GM21717 (cell line): ENCODE results near the gene DNAI2.

Experiments used
- ATAC-seq: cut with Tn5 transposase; IDR thresholded peaks from one replicate; pipeline ENCODE4 v1.9.1; 2021; ENCODE audit warnings: mild to moderate bottlenecking, moderate library complexity; ENCODE audit not compliant: unreplicated experiment

DNAI2 gene

DNA sequence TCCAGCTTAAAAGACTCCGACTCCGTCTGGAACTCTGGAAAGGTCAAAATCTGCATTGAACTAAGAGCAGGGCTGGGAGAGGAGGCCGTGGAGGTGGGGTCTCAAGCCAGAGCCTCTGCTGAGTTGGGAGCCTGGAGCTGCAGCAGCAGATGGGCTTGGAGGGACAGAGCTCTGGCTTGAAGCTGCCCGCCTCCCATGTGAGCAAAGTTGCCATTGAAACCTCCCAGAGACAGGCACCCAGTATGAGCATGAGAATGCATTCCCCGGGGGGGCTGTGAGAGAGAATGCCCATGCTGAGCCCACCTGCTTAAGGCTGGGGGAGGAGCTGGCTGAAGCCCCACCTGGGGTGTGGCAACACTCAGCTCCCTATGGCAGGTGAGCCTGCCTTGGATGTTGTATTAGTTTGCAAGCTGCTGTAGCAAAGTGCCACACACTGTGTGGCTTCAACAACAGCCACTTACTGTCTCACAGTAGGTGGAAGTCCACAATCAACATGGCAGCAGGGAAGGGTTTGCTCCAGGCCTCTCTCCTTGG, 61.6 kb downstream of the DNAI2 start:
- no peak for ATAC-seq

DNA sequence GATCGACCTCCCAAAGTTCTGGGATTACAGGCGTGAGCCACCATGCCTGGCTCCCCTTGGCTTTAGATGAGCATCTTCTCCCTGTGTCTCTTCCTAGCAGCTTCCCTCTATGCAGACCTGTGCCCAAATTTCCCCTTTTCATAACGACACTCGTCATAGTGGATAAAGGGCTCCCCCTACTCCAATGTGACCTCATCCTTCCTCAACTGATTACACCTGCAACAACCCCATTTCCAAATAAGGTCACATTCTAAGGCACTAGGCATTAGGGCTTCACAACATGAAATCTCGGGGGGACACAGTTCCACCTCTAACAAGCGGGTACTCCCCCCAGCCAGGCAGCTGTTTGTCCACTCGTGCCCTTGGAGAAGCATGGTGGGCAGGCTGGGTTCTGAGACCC, 62.3 kb downstream of the DNAI2 start:
- no peak for ATAC-seq

DNA sequence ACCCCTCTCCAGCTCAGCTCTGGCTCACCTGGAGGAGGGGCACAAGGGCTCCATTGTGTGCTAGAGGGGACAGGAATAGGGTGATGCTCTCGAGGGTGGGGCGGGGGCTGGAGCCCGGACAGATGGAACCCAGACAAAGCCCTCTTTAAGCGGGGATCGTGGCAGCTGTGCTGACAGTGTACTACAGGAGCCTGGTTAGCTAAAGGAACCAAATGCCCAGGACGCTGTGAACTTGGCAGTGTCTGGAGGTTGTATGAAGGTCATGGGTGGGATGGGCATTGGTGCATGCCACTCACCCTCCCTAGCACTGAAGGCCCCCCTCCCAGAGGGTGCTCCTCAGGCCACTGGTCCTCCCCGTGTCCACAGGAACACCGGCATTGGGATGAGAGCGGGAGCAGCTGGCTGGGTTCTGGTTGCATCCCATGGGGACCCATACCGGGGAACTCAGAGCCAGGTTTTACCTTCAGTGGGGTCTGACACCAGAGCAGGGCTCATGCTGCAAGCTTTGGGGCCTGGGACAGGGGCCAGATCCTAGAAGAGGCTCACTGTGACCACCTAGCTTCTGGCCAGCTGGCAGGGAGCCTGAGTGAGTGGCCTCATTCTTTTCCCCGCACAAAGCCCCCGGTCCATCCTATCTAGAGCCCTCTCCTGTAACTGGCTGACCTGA, 63.9 kb downstream of the DNAI2 start:
- ATAC-seq: no peak

DNA sequence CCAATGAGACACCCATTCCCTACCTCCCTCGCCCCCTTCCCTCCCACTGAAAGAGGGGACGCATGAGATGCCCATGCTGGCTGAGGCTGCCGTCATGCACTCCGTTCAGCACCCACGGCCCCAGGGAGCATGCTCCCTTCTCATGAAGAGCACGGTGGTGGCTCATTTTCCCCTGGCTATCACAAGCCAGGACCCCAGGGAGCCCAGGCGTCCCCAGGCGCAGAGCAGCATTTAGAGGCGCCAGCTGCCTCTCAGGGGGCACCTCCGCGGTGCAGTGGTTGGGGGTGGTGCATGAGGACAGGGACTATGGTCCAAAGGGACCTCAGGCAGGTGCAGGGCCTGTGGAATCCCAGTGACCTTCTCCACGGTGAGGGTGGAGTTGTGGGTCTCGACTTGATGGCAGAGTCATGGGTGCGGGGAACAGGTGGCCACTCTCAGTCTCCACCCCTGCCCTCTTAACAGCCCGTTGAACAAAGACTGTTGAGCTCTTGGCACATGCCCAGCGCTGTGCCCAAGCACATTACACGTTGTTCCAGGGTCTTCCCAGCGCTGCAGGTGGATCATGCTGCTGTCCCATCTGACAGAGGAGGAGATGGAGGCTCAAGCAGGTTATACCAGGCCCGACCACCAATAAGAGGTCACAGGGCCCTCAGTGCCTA, 65.6 kb downstream of the DNAI2 start:
- ATAC-seq: no peak

DNA sequence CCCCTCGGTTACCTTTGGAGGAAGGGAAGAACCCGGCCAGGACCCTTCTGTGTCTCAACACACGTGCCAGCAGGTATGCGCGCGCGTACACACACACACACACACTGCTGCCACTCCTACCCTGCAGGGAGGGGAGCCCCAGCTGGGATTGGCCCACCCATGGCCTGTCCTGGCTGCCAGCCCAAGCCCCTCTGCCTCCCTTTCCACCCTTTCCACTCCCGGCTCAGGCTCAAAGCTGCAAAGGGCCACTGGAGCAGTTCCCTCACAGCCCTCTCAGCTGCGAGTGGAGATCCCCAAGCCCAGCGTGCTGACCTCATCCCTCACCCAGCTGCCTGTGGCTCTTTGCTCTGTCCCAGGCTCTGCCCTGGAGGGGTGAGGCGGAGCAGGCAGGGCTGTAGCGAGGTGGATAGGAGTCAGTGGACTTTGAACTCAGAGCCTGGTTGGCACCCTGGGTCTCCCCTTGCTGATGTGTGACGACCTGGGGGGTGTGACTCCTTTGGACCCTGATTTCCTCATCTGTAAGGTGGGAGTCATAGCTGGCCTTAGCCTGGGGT, 66.5 kb downstream of the DNAI2 start:
- no peak for ATAC-seq

DNA sequence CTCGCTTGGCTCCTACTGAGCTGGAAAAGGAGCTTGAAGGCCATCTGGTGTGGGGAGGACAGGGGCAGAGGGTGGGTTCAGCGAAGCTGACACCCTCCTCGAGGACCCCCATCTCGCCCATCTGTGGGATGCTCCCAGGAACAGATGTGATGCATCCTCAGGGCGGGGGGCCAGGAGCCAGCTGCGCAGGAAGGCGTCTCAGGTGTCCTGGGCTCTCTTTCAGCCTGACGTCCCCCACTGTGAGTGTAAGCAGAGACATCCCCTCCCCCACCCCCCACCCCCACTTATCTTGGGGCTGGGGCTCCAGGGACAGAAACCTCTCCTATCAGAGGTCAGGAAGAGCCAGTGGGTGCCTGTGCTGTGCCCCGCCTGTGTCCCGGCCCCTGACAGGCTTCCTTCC, 68.2 kb downstream of the DNAI2 start:
- ATAC-seq: no peak

DNA sequence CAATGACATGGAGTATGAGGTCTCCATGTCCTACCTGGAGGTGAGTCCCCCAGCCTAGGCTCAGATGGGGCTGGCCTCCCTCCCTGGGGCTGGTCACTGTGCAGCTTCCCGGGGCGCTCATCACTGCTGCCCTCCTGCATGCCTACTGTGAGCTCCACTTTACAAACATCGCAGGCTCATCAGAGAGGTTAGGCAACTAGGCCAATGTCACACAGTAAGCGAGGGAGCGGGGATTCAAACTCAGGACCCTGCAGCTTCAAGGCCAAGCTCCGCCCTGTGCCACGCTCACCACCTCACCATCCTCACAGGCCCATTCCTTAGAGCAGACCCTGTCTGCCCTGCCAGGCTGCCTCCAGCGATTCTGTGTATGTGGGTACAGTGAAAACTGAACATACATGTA, 69.1 kb downstream of the DNAI2 start:
- ATAC-seq: no peak

DNA sequence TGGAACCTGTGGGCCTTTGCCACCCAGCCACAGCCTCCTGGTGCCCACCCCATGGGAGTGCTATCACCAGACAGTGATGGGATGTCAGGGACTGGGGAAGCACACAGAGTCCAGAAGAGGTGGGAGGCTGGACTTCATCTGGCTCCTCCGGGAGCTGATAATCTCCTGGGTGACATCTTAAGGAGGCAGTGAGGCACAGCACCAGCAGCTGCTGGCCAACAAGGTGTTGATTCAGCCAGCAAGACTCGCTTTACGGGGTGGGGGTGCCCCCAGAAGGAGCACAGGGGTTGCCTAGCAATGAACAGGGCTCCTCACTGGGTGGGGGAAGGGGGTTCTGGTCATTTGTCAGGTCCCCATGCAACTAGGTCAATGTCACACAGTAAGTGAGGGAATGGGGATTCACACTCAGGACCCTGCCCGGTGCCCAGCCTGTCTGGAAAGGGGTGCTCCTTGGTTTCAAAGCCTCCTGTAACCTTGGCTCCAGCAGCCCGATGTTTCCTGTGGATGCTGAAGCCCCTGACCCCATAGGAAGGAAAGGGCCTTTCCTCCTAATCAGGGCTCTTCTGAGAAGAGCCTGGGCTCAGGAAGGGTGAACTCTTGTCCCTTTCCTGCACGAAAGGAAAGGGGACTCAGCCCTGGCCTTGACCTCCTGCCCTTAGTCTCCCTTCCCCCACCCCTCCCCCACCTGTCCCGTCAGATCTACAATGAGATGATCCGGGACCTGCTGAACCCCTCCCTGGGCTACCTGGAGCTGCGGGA, 69.7 kb downstream of the DNAI2 start:
- no peak for ATAC-seq

DNA sequence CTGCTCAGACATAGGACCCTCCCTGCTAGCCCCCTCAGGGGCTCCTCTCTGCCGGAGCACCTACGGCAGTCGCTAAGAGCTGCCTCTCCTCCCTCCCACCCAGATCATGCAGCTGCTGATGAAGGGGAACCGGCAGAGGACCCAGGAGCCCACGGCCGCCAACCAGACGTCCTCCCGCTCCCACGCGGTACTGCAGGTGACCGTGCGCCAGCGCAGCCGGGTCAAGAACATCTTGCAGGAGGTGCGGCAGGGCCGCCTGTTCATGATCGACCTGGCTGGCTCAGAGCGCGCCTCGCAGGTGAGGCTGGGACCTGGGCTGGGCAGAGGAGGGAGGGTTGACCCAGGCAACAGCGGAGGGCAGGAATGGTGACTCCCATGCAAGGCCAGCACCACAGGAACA, 70.6 kb downstream of the DNAI2 start:
- ATAC-seq: no peak

DNA sequence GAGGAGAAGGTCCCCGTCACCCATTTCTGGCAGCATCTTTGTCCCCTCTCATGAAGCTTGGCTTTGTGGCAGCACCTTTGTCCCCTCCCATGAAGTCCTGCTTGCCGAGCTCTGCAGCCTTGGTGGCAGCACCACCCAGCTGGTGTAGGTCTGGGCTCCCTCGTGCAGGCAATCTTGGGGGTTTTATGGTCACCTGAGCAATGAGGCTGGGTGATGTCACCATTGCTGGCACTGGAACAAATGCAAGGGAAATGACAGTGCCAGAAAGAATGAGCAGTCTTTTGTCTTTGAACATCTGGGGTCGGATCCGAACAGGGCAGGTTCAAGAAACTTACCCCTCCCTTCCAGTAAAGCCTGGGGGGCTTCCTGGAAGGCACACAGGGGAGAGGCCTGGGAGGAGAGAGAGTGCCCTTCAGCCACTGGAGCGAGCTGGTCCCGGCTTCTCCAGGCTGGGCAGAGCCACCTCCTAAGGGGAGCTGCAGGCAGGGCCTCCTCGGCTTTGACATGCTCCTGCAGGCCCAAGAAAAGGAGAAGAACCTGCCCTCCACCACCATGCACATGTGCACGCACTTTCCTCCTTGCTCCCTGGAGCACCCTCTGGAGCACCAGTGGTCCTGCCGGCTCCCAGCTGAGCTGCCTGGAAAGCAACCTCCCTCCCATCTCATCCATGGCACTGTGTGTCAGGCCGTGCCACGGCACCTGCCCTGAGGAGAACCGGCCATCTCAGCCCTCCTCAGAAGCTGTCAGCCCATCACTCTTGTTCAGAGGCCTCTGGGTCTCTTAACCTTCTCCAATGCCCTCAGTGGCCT, 71.6 kb downstream of the DNAI2 start:
- no peak for ATAC-seq

DNA sequence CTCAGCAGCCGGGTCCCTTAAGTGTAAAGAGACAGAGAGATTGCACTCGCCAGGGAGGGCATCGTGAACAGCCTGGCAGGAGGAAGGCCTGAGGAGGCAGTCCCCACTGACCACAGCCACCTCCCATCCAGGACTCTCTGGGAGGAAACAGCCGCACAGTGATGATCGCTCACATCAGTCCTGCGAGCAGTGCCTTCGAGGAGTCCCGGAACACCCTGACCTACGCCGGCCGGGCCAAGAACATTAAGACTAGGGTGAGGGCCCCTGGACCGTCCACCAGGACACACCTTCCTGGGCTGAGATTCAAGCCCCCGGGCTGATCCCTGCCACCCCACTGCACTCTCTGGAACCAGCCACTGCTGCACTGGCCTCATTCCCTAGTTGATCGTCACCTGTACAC, 73.6 kb downstream of the DNAI2 start:
- ATAC-seq: no peak

DNA sequence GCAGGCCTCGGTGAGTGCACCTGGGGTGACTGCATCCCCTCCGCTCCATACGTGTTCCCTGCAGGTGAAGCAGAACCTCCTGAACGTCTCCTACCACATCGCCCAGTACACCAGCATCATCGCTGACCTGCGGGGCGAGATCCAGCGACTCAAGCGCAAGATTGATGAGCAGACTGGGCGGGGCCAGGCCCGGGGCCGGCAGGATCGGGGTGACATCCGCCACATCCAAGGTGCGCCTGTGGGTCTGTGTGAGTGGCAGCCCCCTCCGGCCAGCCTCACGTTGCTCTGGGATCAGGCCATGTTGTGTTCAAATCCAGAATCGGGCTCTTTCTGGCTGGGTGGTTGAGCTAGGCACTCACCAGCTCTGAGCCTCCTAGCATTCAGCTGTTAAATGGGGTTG, 75.1 kb downstream of the DNAI2 start:
- no peak for ATAC-seq

DNA sequence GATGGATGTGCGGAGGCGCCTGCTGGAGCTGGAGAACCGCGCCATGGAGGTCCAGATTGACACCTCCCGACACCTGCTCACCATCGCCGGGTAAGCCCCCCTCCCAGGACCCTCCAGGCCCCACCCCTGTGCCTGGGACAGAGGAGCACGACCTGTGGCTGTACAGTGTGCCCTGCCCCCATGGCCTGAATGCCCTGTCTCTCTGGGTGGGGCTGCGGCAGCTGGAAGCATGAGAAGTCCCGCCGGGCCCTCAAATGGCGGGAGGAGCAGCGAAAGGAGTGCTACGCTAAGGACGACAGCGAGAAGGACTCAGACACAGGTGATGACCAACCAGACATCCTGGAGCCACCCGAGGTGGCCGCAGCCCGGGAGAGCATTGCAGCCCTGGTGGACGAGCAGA, 76.5 kb downstream of the DNAI2 start:
- ATAC-seq: no peak

DNA sequence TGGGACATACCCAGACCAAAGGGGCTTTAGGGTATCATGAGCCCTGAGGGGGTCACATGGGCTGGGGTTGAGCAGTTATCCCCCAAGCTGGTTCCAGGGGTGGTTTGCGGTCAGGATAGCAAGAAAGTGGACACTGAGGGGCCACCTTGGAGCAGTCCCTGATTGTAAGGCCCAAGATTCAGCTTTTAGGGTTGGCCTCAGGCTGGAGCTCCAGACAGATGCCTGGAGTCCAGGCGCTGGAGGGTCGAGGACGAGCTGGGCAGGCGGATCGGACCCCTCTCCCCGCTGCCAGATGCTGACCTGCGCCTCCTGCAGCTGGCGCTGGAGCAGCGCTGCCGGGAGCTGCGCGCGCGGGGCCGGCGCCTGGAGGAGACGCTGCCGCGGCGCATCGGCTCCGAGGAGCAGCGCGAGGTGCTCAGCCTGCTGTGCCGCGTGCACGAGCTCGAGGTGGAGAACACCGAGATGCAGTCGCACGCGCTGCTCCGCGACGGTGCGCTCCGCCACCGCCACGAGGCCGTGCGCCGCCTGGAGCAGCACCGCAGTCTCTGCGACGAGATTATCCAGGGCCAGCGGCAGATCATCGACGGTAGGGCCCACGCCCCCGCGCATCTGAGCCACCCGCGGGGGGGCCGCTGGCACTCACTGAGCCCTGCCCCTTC, 77.6 kb downstream of the DNAI2 start:
- ATAC-seq: no peak

DNA sequence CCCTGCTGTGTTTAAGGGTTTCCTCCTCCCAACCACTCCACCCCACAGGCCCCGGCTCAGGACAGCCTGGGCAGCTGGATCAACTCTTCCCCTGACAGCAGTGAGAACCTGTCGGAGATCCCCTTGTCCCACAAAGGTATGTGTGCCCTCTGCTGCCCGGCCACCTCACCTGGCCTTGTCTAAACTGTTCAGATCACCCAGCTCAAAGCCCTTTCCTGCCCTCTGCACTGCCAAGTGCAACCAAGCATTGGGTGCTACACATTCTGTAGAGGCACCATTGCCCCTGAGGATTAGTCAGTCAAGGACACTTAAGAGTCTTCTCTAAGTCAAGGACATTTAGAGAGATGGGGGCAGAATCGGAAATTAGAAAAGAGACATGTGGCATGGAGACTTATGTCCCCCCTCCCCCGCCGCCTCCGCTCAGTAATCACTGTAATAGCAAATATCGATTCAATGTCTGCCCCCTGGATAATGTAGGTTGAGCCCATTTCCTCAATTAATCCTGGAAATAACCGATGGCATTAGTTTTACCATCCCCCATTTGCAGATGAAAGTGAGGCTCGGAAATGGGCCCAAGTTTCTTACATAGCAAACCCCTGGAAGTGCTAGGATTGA, 79.5 kb downstream of the DNAI2 start:
- ATAC-seq: no peak

DNA sequence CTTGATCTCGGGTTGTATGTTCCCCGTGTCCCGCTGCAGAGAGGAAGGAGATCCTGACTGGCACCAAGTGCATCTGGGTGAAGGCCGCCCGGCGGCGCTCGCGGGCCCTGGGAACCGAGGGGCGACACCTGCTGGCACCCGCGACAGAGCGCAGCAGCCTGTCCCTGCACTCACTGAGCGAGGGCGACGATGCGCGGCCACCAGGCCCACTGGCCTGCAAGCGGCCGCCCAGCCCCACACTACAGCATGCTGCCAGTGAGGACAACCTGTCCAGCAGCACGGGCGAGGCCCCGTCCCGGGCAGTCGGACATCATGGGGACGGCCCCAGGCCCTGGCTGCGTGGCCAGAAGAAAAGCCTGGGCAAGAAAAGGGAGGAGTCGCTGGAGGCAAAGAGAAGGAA, 80.1 kb downstream of the DNAI2 start:
- no peak for ATAC-seq

DNA sequence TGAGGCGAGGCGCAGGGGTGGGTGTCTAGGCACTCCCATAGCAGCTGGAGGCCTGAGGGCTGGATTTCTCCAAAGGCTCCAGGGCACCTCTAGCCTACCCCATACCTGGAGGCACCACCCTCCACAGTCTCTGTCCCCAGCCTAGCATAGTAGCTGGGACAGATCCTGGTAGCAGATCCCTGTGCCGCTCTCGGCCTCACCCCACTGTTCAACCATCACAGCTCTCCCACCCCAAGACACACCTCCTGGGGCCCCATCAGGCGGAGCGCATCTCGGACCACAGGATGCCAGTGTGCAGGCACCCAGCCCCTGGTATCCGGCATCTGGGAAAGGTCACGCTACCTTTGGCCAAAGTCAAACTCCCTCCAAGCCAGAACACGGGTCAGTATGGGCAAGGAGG, 80.5 kb downstream of the DNAI2 start:
- no peak for ATAC-seq

DNA sequence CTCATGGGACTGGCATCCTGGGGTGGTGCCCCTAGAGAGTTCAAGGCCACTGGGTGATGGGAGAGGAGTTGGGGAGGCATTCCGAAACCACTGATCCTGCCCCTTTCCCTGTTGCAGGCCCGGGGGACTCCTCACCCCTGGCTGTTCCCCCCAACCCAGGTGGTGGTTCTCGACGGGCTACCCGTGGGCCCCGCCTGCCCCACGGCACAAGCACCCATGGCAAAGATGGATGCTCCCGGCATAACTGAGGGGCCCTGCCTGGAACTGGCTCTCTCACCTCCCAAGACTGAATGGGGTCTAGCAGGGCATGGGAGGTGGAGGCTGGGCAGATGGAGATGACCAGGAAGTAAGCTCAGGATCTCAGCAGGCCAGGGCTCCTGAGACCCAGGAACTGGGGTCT, 81.0 kb downstream of the DNAI2 start:
- no peak for ATAC-seq

DNA sequence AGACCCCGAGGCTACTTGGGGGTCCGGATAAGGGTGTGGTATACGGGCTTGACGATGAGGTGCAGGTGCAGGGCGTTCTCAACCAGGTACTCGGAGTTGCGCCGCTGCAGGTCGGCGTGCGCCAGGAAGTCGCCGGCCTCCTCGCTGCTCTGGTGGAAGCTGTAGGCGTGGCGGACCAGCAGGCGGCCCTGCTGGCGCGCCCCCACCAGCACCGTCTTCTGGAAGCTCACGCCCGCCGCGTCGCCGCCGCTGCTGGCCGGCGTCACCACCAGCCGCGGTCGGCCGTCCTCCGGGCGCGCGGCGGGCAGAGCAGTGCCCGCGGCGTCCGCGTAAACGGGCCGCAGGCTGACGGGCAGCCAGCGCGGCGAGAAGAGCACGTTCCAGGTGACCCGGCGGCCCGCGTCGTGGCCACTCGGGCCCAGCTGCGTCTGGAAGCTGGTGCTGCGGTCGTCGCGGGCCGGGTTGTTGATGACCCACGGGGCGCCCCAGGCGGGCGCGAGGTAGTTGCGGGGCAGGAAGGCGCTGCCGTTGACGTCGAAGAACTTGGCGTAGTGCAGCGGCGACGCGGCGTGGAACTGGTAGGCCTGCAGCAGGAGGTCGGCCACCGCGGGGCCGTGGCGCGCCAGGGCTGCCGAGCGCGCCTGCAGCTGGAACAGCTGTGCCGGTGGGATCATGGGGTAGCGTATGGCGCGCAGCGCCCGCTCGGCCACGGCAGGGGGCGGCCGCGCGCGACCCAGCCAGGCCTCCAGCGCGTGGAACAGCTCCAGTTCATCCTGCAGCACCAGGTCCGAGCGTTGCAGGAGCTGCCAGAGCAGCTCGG, 82.8 kb downstream of the DNAI2 start:
- ATAC-seq: no peak
